ENCODE measurements around the gene GSN. TPM values are rescaled to one million over a fixed set of nuclear protein-coding genes. Genes with fewer than 3 reads are reported as not detected.

The GSN gene
- total and polyA plus RNA-seq, 2 of the 13 experiments (the other 11 are each of a cell fraction or from before 2014, with no cell fraction given): 294 to 307 TPM

GRCh38 chr9:121294866-121295661, 27.1 kb downstream of the GSN start (continued):
- TF ChIP-seq KAT2B (IDR thresholded peaks at IDR 0.05; ENCODE audit: borderline replicate concordance, low read depth, low read length) (no peak), REST (IDR thresholded peaks at IDR 0.05; ENCODE audit: borderline replicate concordance in 1 of 2, low read depth in 1 of 2, low read length in 2 of 2) (0 out of 4 replicates have a peak, but pooled peaks of 1 of the 2 experiments have one; percentile 15), ZBED4 (CRISPR knock-in tag; IDR thresholded peaks at IDR 0.05; ENCODE audit: borderline replicate concordance) (peak; percentile 97), SOX5 (CRISPR knock-in tag; IDR thresholded peaks at IDR 0.05; ENCODE audit: borderline replicate concordance) (peak; percentile 78), BRD4 (CRISPR knock-in tag; IDR thresholded peaks at IDR 0.05) (peak; percentile 58; the same call in 1 of the 2 replicates), SMAD9 (CRISPR knock-in tag; IDR thresholded peaks at IDR 0.05) (no peak), TFDP1 (CRISPR knock-in tag; IDR thresholded peaks at IDR 0.05; ENCODE audit: borderline replicate concordance) (no peak), ZBTB46 (CRISPR knock-in tag; IDR thresholded peaks at IDR 0.05; ENCODE audit: borderline replicate concordance) (no peak), ARNTL (CRISPR knock-in tag; IDR thresholded peaks at IDR 0.05) (peak; percentile 29; the same call in 1 of the 2 replicates)

Data from HepG2 (cell line).